Cardiac muscle cell (in vitro differentiated cells and primary cell): ENCODE results near the gene PRDM5. TPM values are rescaled to one million over a fixed set of nuclear protein-coding genes. Genes with fewer than 3 reads are reported as not detected.

Source experiments
- DNase-seq, 2 donors: peaks; one replicate each; pipeline versions ENCODE4 v3.0.0 to v3.0.0-alpha.2; 2010 to 2017; ENCODE audit warnings: low read depth in 1 of 2, low spot score in 1 of 2
- H3K27ac ChIP-seq: fragments of 200-600 bp; sonication (generic); 2 replicates; pipeline ENCODE4 v1.5.1; 2016
- H3K27me3 ChIP-seq: fragments of 200-600 bp; sonication (generic); 2 replicates; pipeline ENCODE4 v1.6.0; 2016; ENCODE audit warnings: control low read depth
- H3K36me3 ChIP-seq: fragments of 200-600 bp; sonication (generic); 2 replicates; pipeline ENCODE4 v1.5.1; 2016; ENCODE audit warnings: control low read depth
- H3K4me1 ChIP-seq: fragments of 200-600 bp; sonication (generic); 2 replicates; pipeline ENCODE4 v1.8.1; 2017; ENCODE audit warnings: low read depth, mild to moderate bottlenecking, mixed run types
- H3K4me3 ChIP-seq: fragments of 200-600 bp; sonication (generic); 2 replicates; pipeline ENCODE4 v1.5.1; 2016; ENCODE audit warnings: mild to moderate bottlenecking
- H3K9me3 ChIP-seq: fragments of 200-600 bp; sonication (generic); 2 replicates; pipeline ENCODE4 v1.5.1; 2017; ENCODE audit warnings: low read depth, mild to moderate bottlenecking, control low read depth
- CTCF ChIP-seq: IDR thresholded peaks from 2 replicates; pipeline ENCODE4 v1.5.1; 2012; ENCODE audit warnings: low read depth, mild to moderate bottlenecking, low read length
- polyA plus RNA-seq: library from polyadenylated mRNA; unstranded; fragments of >200 nt; fragmentation: Nextera tagmentation; extraction: Ambion mirVana; gene quantifications from 2 replicates; pipeline ENCODE4 v1.2.1, GENCODE V29; 2016
- total RNA-seq: library from RNA; depleted of rRNA; stranded (reverse); fragments of >200 nt; gene quantifications from 2 replicates; pipeline ENCODE4 v1.2.3, GENCODE V29; 2016

PRDM5 gene
- total and polyA plus RNA-seq, 2 experiments from 2014 or later = 8.7 to 19.3 TPM

- H3K27me3 ChIP-seq = no peaks in the 10 kb centered on the region
- no peak for DNase-seq
- no peak overlapping the region for H3K27ac ChIP-seq
Measured at GRCh38 chr4:120881351-120881750, 41.2 kb downstream of the PRDM5 start.

GRCh38 chr4:120877021-120877420 lies 45.5 kb downstream of the PRDM5 start:
- Histone ChIP-seq H3K36me3 (no peaks in the 10 kb centered on the region), H3K27ac (no peak overlapping the region), H3K27me3 (no peaks in the 10 kb centered on the region), H3K4me1 (no peaks in the 10 kb centered on the region), H3K4me3 (no peak overlapping the region), H3K9me3 (no peaks in the 10 kb centered on the region)
- no peak for DNase-seq
- TF ChIP-seq CTCF = no peak

More at GRCh38 chr4:120881351-120881750, 41.2 kb downstream of the PRDM5 start:
- TF ChIP-seq CTCF = no peak
- no peaks in the 10 kb centered on the region for H3K9me3 ChIP-seq
- H3K36me3 ChIP-seq = no peaks in the 10 kb centered on the region
- H3K4me3 ChIP-seq = no peak overlapping the region
- peaks cover 6% of the 10 kb centered on the region for H3K4me1 ChIP-seq

DNA sequence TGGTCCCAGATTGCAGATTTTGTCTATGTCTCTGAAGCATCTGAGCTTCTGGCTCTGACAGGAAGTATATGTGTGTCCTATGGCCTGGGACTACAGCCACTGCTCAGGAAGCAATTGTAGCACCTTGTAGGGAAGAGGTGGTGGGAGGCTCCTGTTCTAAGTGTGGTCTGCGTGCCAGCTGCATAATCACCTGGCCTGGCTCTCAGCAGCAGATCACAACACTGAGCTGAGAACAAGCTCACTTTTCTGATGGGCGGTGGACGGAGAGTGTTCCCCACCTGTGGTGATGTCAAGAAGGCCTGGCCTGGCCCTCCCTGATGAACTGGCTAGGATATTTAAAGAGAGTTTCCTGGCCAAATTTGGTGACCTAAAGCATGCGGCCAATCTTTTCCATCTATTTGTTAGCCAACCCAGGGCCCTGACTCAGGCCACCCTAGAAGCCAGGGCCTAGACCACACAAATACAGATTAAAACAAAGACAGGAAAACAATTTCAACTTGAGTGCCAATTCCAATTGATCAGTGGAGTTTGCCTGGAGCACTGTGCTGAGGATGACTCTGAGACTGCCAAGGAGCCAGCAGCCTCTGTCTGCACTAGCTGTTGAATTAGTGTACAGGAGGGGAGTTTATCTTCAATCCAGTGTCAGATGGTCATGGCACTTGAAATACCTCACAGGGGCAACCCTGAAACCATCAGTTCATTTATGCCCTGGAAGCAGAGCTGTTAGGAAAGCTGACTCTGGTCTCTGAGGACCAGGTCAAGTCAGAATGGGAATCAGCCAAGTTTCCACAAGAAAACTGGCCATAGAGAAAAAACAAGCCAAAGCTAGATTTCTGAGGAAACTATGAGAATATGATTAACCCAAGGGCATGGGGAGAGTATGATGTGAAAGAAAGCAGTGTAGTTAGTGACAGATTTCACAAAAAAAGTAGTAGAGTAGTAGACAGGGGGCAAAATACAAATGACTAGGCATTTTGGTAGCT lies 47.4 kb downstream of the PRDM5 start:
- no peaks in the 10 kb centered on the region for H3K36me3 ChIP-seq
- no peaks in the 10 kb centered on the region for H3K9me3 ChIP-seq
- H3K27me3 ChIP-seq = no peaks in the 10 kb centered on the region
- H3K4me3 ChIP-seq = no peak overlapping the region
- TF ChIP-seq CTCF = no peak
- no peaks in the 10 kb centered on the region for H3K4me1 ChIP-seq
- DNase-seq = peak in 1 of 2 donors; percentile 9
- no peak overlapping the region for H3K27ac ChIP-seq

- peaks cover 7% of the 10 kb centered on the region for H3K4me1 ChIP-seq
- H3K4me3 ChIP-seq = no peak overlapping the region
- no peak overlapping the region for H3K27ac ChIP-seq
- no peaks in the 10 kb centered on the region for H3K36me3 ChIP-seq
- no peaks in the 10 kb centered on the region for H3K27me3 ChIP-seq
- no peak for TF ChIP-seq CTCF
- H3K9me3 ChIP-seq = no peaks in the 10 kb centered on the region
- no peak for DNase-seq
Measured at GRCh38 chr4:120873554-120873953, 49.0 kb downstream of the PRDM5 start.

GRCh38 chr4:120871173-120871572 lies 51.4 kb downstream of the PRDM5 start:
- no peaks in the 10 kb centered on the region for H3K9me3 ChIP-seq
- H3K36me3 ChIP-seq = no peaks in the 10 kb centered on the region
- H3K4me1 ChIP-seq = peaks cover 7% of the 10 kb centered on the region
- no peaks in the 10 kb centered on the region for H3K27me3 ChIP-seq
- no peak for TF ChIP-seq CTCF
- no peak for DNase-seq
- no peak overlapping the region for H3K4me3 ChIP-seq
- peak overlapping the region; percentile 43 for H3K27ac ChIP-seq
